GM18505 (cell line): ENCODE measurements around the gene NAPSA.
"Not testable (repeated sequence)": the region's sequence is repeated elsewhere in the genome, so short reads cannot be mapped to it uniquely, and the experiment has no call there.

Experiments
- ATAC-seq: cut with Tn5 transposase; IDR thresholded peaks from one replicate; pipeline ENCODE4 v1.9.1; 2021; ENCODE audit not compliant: unreplicated experiment
- POLR2A ChIP-seq: IDR thresholded peaks from 4 replicates; pipeline ENCODE4 v1.6.1; 2011; ENCODE audit warnings: borderline replicate concordance; ENCODE audit not compliant: insufficient read depth, insufficient read length; ENCODE audit errors: extremely low read depth

Gene NAPSA

DNA sequence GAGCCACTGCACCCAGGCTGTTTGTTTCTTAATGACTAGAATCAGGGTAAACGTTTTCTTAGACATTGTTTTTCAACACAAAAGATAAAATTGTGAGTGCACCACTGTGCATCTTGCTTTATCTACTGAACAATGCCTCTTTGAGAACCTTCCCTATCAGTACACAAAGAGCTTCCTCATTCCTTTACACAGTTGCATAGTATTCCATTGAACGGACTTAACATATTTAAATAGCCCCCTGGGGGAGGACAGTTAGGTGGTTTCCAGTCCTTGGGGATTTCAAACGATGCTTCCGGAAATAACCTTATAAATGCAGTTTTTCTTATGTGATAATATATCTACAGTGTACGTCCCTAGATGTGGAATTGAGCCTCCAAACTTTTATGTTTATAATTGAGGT is 27.3 kb upstream of the NAPSA start:
- no peak for ATAC-seq
- TF ChIP-seq POLR2A: no peak

DNA sequence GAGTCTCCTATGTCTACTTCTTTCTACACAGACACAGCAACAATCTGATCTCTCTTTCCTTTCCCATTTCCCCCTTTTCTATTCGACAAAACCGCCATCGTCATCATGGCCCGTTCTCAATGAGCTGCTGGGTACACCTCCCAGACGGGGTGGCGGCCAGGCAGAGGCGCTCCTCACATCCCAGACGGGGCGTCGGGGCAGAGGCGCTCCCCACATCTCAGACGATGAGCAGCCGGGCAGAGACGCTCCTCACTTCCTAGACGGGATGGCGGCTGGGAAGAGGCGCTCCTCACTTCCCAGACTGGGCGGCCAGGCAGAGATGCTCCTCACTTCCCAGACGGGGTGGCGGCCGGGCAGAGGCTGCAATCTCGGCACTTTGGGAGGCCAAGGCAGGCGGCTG is 25.5 kb upstream of the NAPSA start:
- not testable (repeated sequence) for ATAC-seq

DNA sequence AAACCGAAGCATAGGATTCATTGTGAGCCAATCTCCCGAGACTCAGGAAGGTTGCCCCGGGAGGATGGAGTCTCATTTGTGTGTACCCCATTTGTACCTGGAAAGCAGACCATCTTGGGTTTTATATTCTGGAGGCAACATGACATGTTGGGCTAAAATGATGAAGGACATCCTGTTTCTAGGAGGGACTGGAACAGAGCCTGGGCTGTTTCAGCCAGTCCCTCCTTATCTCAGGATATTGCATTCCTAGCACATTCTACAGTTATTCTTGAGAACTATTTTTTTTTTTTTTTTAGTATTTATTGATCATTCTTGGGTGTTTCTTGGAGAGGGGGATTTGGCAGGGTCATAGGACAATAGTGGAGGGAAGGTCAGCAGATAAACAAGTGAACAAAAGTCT is 24.9 kb upstream of the NAPSA start:
- ATAC-seq: not testable (repeated sequence)

DNA sequence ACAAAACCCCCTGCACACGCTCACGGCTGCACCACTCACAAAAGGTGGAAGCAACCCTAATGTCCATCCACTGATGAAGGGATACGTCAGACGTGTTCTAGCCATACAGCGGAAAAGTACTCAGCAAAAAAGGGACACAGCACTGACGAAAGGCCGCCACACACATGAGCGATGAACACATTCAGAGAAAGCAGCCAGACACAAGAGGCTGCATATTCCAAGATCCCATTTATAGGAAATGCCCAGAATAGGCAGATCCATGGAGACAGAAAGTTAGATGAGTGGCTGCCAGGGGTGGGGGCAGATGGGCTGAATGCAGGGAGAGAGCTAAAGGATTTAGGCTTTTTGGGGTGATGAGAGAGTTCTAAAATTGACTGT is 22.4 kb upstream of the NAPSA start:
- TF ChIP-seq POLR2A: no peak
- ATAC-seq: no peak

DNA sequence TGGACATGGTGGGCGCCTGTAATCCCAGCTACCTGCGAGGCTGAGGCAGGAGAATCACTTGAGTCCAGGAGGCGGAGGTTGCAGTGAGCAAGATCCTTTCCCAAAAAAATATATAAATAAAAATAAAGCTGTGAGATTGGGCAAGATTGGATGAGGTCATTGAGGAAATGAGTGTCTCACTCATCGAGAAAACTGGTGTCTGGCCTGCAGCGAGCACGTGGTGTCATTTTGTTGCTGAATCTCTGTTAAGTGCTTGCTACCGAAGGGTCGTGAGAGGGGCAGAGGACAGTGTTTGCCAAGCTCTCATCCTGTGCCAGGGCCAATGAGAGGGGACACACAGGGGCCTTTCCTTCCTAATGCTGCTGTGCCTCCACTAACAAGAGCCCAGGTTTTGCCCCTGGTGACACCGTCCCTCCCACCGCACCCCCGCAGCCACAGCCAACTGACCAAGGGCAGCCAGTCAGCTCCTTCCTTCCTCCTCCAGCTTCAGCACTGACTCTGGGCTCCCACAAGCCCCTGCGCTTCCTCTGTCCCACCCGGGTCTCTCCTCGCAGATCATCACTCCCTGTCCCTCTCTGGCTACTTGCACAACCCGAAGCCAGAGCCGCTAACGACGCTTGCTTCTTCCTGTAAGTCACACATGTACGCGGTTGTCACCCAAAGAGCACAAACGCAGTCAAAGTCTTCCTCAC is 21.9 kb upstream of the NAPSA start:
- ATAC-seq: no peak
- no peak for TF ChIP-seq POLR2A

DNA sequence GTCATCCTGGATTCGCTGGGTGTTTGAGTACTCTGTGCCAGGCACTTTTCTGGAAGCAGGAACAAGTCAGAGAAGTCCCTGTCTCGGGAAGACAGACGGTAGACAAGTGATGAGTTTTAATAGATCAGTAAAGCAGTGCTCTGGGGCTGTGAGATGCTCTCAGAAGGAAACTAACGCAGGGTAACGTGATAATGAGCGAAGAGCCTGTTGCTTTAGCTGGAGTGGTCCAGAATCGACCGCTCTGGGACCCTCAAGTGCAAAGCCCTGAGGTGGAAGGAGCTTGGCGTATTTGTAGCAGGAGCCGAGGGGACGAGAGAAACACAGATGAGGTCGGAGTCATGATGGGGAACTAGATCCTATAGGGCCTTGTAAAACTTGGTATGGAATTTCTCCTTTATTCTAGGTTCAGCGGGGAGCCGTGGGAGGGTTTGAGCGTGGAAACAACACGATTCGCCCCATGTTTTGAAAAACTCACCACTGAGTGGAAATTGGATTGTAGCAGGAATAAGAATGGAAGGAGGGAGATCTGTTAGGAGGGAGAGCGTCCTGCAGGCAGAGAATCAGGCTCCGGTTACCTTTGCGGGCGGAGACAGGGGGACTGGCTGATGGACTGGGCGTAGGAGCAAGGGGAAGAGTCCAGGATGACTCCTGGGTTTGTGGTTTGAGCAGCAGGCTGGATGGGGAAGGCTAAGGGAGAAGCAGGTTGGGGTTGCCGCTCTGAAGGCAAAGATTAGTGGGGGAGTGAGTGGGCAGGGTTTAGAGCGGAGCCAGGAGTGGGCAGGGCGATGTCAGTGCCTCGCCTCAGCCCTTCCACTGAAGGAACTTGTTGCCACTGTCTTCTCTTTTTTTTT is 19.5 kb upstream of the NAPSA start:
- ATAC-seq: no peak
- TF ChIP-seq POLR2A: no peak

DNA sequence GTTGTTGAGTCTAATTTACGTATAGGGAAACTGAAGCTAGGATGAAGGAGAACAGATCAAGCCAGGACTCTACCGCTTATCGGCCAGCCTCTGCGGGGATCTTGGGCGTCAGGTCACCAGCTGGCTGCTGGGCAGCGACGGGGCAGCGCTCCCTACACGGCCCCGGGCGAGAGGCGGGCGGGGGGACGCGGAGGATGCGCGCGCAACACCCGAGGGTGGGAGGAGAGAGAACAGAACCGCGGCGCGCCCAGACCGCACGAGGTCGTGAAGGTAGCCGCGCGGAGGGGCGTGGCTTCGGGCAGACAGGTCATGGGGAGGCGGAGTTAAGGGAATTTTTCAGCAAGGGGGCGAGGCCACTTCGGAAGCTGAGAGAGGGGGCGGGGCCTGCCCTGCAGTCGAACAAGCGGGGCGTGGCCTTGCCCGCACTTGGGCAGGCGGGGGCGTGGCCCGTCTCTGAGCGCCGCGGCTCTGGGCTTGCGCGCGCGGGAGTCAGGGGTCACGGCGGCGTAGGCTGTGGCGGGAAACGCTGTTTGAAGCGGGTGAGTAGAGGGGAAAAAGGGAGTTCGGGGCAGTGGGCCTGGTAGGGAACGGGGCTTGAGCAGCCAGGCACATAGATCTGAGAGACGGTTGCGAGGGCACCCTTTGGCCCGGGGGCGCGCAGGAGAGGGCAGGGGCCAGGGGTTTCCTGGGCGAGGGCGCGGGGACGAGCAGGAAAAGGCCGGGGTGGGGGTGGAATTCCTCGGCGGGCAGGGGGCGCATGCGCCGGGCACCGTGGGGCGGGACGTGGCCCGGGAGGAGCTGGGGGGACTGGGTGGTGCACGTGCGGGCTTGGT is 18.6 kb upstream of the NAPSA start, which contains the start of gene POLD1:
TSS of gene POLD1 (plus strand) at position 496 of the 833 bp plus-strand sequence. CDS start 14,505 bp downstream, outside the sequence.
- peak; percentile 74 for ATAC-seq
- peak; percentile 67 for TF ChIP-seq POLR2A

DNA sequence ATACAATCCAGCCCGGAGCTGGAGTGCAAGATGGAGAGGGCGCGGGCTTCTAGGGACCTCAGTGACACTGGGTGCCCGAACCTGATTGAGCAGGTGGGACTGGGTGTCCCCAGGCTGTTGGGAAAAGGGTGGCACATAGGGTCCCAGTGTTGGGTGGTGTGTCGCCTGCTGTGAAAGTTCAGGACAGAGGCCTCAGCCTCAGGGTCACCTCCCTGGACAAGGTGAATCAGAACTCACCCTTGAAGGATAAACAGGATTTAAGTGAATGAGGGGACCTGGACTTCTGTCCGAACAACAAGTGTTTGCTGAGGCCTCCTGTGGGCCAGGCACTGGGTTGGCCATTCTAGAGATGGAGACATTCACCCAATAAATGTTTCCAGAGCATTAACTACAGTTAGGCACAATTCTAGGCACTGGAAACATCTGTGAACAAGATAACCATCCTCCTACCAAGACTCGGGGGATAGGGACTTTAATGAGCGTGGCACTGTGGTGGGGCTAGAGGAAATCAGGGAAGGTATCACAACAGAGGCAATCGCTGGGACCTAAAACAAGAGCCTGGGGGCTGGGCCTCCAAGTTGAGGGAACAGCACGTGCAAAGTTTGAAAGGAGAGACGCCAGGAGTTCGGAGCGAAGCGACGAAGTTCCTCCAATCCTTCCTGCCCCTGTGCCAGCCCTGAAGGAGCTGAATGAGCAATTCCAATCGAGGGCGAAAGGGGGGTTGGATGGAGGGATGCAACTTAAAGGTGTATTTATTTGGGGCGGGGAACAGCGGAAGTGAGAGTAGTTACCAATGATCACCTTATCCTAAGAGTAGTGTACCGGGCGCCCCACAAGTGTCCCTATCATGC is 17.8 kb upstream of the NAPSA start:
- ATAC-seq: no peak
- TF ChIP-seq POLR2A: no peak

DNA sequence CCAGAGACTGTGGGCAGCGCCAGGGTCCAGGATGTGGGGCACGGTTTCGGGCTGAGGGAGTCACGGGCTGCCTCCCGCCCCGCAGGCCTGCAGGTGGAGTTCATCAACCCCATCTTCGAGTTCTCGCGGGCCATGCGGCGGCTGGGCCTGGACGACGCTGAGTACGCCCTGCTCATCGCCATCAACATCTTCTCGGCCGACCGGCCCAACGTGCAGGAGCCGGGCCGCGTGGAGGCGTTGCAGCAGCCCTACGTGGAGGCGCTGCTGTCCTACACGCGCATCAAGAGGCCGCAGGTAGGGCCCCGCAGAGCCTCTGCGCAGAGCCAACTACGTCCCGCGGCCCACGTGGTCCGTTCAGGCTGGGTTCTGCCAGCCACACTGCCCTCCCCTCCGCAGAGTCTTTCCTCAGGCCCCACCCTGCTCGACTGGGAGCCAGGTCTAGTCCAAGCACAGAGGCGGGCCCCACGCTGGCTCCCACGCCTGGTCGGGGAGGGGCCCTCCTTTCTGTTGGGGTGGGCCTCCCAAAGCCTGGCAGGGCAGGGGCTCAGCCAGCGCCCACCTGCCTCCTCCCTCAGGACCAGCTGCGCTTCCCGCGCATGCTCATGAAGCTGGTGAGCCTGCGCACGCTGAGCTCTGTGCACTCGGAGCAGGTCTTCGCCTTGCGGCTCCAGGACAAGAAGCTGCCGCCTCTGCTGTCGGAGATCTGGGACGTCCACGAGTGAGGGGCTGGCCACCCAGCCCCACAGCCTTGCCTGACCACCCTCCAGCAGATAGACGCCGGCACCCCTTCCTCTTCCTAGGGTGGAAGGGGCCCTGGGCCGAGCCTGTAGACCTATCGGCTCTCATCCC is 16.7 kb upstream of the NAPSA start:
- no peak for TF ChIP-seq POLR2A
- no peak for ATAC-seq

DNA sequence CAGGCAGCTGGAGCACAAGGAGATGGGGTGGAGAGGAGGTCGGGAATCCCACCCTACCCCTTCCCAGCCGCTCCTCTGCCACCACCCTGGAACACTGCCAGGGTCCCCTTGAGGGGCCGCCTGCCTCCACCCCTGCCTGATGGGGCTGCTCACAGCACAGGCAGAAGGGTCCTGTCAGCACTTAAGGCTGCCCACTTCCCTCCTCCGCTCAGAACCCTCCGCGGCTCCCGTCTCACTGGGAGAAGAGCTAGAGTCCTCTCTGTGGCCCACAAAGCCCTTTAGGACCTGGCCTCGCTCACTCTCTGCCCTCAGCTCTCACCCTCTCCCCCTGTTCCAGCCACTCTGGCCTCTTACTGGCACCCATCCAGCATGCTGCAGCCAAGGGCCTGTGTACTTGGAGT is 15.3 kb upstream of the NAPSA start:
- no peak for ATAC-seq

DNA sequence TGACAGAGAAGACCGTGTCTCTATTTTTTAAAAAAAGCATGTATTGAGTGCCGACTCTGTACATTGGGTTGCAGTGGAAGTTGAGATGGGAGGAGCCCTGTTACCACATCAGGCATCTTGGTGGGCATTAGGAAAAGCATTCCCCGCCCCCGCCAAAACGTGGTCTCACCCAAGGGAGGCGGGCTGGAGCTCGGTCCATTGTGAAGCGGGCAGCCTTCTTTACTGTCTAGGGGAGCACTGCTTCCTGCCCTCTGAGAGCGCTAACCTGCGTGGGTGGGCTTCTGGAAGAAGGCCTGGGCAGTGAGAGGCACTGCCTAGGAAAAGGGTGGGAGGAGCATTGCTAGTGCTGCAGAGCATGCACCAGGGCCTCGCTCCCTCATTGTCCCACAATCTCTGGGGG is 14.7 kb upstream of the NAPSA start:
- ATAC-seq: no peak
- TF ChIP-seq POLR2A: no peak

More for the DNA sequence above, 15.3 kb upstream of the NAPSA start:
- TF ChIP-seq POLR2A: no peak

DNA sequence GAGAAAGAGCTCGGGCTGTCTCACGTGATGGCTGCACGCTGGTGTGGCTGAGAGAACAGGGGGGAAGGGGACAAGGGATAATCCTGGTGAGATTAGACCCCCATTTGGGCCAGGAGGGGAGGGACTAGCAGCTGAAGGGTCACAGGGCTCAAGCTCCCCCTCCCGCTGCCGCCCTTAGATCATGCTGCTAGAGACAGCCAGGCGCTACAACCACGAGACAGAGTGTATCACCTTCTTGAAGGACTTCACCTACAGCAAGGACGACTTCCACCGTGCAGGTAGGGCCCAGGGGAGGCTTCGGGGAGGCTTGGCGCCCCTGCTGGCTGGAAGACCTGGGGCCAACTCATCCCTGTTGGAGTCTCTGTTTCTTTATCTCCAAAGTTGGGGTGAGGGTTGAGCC is 14.2 kb upstream of the NAPSA start:
- no peak for ATAC-seq
- TF ChIP-seq POLR2A: no peak
